Mesenchymal stem cell (in vitro differentiated cells and primary cell): ENCODE data around the gene RGS10.

ENCODE experiments used
- DNase-seq: peaks from one replicate; pipeline ENCODE4 v3.0.0-alpha.2; 2013
- H2AFZ ChIP-seq: one replicate; pipeline ENCODE4 v1.6.1; 2013; ENCODE audit warnings: low read depth, mild to moderate bottlenecking, control low read depth, inconsistent platforms, low read length, moderate library complexity
- H2AK5ac ChIP-seq: 2 replicates; pipeline ENCODE4 v1.6.1; 2013; ENCODE audit warnings: low read length, moderate library complexity, mild to moderate bottlenecking, inconsistent platforms; ENCODE audit not compliant: severe bottlenecking
- H2BK120ac ChIP-seq: one replicate; pipeline ENCODE4 v1.6.1; 2013; ENCODE audit warnings: low read depth, mild to moderate bottlenecking, inconsistent platforms, low read length, moderate library complexity
- H2BK12ac ChIP-seq, 2 experiments: one replicate each; pipeline ENCODE4 v1.6.1; 2013; ENCODE audit warnings: inconsistent platforms in 2 of 2, low read length in 2 of 2, mild to moderate bottlenecking in 2 of 2, moderate library complexity in 2 of 2, control low read depth in 1 of 2
- H2BK15ac ChIP-seq: one replicate; pipeline ENCODE4 v1.6.1; 2013; ENCODE audit warnings: mild to moderate bottlenecking, low read depth, inconsistent platforms; ENCODE audit not compliant: poor library complexity, severe bottlenecking
- H2BK5ac ChIP-seq: 2 replicates; pipeline ENCODE4 v1.6.1; 2013; ENCODE audit warnings: low read depth, mild to moderate bottlenecking, low read length, control low read depth, inconsistent platforms; ENCODE audit not compliant: poor library complexity, severe bottlenecking
- H3K14ac ChIP-seq, 2 experiments: one replicate each; pipeline ENCODE4 v1.6.1; 2013; ENCODE audit warnings: inconsistent platforms in 2 of 2, low read length in 2 of 2, control low read depth in 1 of 2, mild to moderate bottlenecking in 1 of 2, moderate library complexity in 1 of 2
- H3K18ac ChIP-seq, 2 experiments: one replicate each; pipeline ENCODE4 v1.6.1; 2013; ENCODE audit warnings: inconsistent platforms in 2 of 2, low read length in 2 of 2, control low read depth in 1 of 2, low read depth in 1 of 2, mild to moderate bottlenecking in 1 of 2
- H3K23ac ChIP-seq, 2 experiments: one replicate each; pipeline ENCODE4 v1.6.1; 2013; ENCODE audit warnings: inconsistent platforms in 2 of 2, low read length in 2 of 2, mild to moderate bottlenecking in 2 of 2, moderate library complexity in 2 of 2, control low read depth in 1 of 2
- H3K27ac ChIP-seq: 2 replicates; pipeline ENCODE4 v1.5.1; 2013; ENCODE audit warnings: mild to moderate bottlenecking, moderate library complexity, low read length, control low read depth, inconsistent platforms; ENCODE audit not compliant: poor library complexity, severe bottlenecking
- H3K27me3 ChIP-seq, 2 experiments: 2 replicates each; pipeline versions ENCODE4 v1.6.1 to v1.7.0; 2013; ENCODE audit warnings: low read length in 2 of 2, mild to moderate bottlenecking in 2 of 2, moderate library complexity in 2 of 2, control low read depth in 1 of 2, inconsistent platforms in 1 of 2; ENCODE audit not compliant: control insufficient read depth in 1 of 2, insufficient read depth in 1 of 2
- H3K36me3 ChIP-seq, 2 experiments: 2 replicates each; pipeline versions ENCODE4 v1.6.1 to v1.7.0; 2013; ENCODE audit warnings: low read length in 2 of 2, control low read depth in 1 of 2, inconsistent platforms in 1 of 2, low read depth in 1 of 2, mild to moderate bottlenecking in 1 of 2; ENCODE audit not compliant: insufficient read depth in 2 of 2, control insufficient read depth in 1 of 2
- H3K4ac ChIP-seq, 2 experiments: one replicate each; pipeline ENCODE4 v1.6.1; 2013; ENCODE audit warnings: inconsistent platforms in 2 of 2, low read length in 2 of 2, mild to moderate bottlenecking in 2 of 2, moderate library complexity in 2 of 2, control low read depth in 1 of 2, low read depth in 1 of 2
- H3K4me1 ChIP-seq: 2 replicates; pipeline ENCODE4 v1.6.1; 2013; ENCODE audit warnings: low read depth, low read length, control low read depth; ENCODE audit not compliant: control insufficient read depth, insufficient read depth
- H3K4me2 ChIP-seq: 2 replicates; pipeline ENCODE4 v1.6.1; 2013; ENCODE audit warnings: low read length, mild to moderate bottlenecking, inconsistent platforms; ENCODE audit not compliant: poor library complexity, severe bottlenecking
- H3K4me3 ChIP-seq, 2 experiments: 2 replicates each; pipeline versions ENCODE4 v1.5.1 to v1.7.0; 2013; ENCODE audit warnings: low read length in 2 of 2, mild to moderate bottlenecking in 2 of 2, control low read depth in 1 of 2, low read depth in 1 of 2; ENCODE audit not compliant: insufficient read depth in 1 of 2
- H3K79me1 ChIP-seq: replicated peaks from 2 replicates; pipeline ENCODE4 v1.6.1; 2013; ENCODE audit warnings: mild to moderate bottlenecking, control low read depth, low read length, inconsistent platforms; ENCODE audit not compliant: poor library complexity, severe bottlenecking
- H3K9ac ChIP-seq: 2 replicates; pipeline ENCODE4 v1.7.0; 2013; ENCODE audit warnings: mild to moderate bottlenecking, low read length, moderate library complexity
- H3K9me3 ChIP-seq: 2 replicates; pipeline ENCODE4 v1.7.0; 2013; ENCODE audit warnings: mild to moderate bottlenecking, low read length; ENCODE audit not compliant: control insufficient read depth
- H4K8ac ChIP-seq: one replicate; pipeline ENCODE4 v1.6.1; 2013; ENCODE audit warnings: inconsistent platforms, mild to moderate bottlenecking, low read length, moderate library complexity
- H4K91ac ChIP-seq: one replicate; pipeline ENCODE4 v1.6.1; 2013; ENCODE audit warnings: mild to moderate bottlenecking, low read length, inconsistent platforms
- WGBS: methylation state at CpG from one replicate; pipeline ENCODE4 v1.1.7; 2013; ENCODE audit warnings: mixed read lengths; 5-methylcytosine and 5-hydroxymethylcytosine counted together

RGS10 gene

DNA sequence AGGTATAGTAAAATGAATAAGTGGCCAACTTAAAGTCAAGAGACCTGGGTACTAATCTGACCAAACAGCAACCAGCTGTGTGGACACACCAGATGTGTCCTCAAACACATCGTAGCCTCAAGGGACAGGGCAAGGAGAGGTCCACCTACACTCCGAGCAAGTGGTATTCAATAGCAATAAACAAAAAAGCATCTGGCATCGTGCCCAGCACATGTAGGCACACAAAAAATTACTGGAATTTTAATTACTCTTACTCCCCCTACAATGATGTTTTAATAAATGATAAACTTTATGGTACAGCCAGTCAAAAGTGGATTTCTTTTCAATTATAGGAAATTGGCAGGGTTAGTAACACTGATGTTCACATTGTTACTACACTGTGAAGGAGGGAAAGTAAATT, 3.5 kb upstream of the RGS10 start:
- Histone ChIP-seq H2AK5ac (no peak overlapping the region), H3K4me2 (no peak overlapping the region), H3K4me3 (no peak overlapping the region), H3K23ac (no peak overlapping the region), H3K27me3 (peaks cover 6 to 31% of the 10 kb centered on the region in 2 experiments), H4K8ac (no peak overlapping the region), H3K4ac (no peak overlapping the region), H2BK5ac (no peak overlapping the region), H3K4me1 (peaks cover 18% of the 10 kb centered on the region), H3K9ac (no peak overlapping the region), H4K91ac (no peak overlapping the region), H3K18ac (no peak overlapping the region), H3K14ac (no peak overlapping the region), H3K27ac (no peak overlapping the region), H2AFZ (no peak overlapping the region), H2BK15ac (no peak overlapping the region), H3K9me3 (no peaks in the 10 kb centered on the region), H3K36me3 (no peaks in the 10 kb centered on the region), H2BK12ac (no peak overlapping the region), H3K79me1 (peaks cover 6% of the 10 kb centered on the region), H2BK120ac (no peak overlapping the region)
- WGBS = 0% methylated on average over 1 of the region's 3 CpGs
- no peak for DNase-seq

DNA sequence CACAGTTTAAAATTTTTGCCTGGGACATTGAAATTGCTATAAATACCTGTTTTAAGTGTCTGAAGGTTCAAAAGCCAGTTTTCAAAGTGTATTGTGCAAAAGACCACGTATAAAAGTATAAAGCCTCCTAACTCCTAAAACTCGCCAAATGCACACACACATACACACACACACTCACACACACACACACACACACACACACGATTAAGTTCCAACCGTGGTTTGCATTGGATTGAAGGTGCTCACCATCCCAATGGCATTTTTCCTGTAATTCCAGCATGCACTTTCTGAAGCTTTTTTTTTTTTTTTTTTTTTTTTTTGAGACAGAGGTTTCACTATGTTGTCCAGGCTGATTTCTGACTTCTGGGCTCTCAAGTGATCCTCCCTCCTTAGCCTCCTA, 2.8 kb upstream of the RGS10 start:
- WGBS = 59% methylated on average over 4 of the region's 4 CpGs
- H3K4me1 ChIP-seq = peaks cover 18% of the 10 kb centered on the region
- peak overlapping the region in 1 of 2 experiments; percentile 40 for H3K23ac ChIP-seq

DNA sequence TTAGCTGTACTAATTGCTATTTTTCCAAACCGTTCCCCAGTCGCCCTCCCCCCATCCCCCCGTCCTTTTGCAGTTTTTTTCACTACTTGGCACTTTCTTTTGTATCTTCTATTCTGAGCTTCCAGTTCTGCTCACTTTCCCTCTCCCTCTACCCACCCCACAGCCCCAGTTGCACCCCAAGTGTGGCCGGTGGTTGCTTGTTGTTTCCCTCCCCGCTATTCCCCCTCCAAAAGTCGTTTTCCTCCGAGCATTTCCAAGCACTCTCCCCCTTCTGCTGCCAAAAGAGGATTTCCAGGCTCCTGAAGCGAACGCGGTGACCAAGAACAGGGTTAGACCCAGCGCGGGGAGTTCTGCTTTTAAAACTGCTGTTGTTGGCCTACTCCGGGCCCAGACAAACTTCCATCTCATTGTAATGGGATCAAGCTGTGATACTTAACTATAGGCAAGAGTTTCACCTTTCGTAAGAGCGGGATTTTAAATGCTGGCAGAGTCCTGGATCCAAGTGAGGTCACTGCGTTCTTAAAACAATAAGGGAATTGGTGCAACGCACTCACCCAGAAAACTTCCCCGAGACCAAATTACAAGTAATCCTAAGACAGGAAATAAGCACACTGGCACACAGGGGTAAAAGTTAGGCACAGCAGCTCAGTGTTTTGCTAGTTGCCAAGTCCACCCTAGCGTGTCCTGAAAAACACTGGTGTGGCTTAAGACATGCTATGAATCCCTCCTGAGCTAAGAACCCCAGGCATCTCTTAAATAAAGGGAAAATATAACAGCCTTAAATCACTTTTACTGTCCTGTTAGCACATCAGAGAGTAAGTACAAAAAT, 1.5 kb upstream of the RGS10 start:
- peak overlapping the region; percentile 85 for H3K9ac ChIP-seq
- H3K23ac ChIP-seq = no peak overlapping the region
- H3K27me3 ChIP-seq = peaks cover 4 to 16% of the 10 kb centered on the region in 2 experiments
- no peak overlapping the region for H2AFZ ChIP-seq
- WGBS = 47% methylated on average over 18 of the region's 19 CpGs
- H3K36me3 ChIP-seq = no peaks in the 10 kb centered on the region
- H3K27ac ChIP-seq = peak overlapping the region; percentile 76
- H4K91ac ChIP-seq = no peak overlapping the region
- peak; percentile 33 for DNase-seq
- H2BK15ac ChIP-seq = peak overlapping the region; percentile 45
- peak overlapping the region; percentile 54 for H2BK5ac ChIP-seq
- no peak overlapping the region for H2BK120ac ChIP-seq
- H4K8ac ChIP-seq = no peak overlapping the region
- no peak overlapping the region for H3K4ac ChIP-seq
- H3K4me2 ChIP-seq = peak overlapping the region; percentile 98
- peak overlapping the region in 1 of 2 experiments; percentile 83 for H3K4me3 ChIP-seq
- H3K14ac ChIP-seq = no peak overlapping the region
- peak overlapping the region; percentile 34 for H2AK5ac ChIP-seq
- H3K18ac ChIP-seq = peak overlapping the region in 1 of 2 experiments; percentile 34
- peaks cover 20% of the 10 kb centered on the region for H3K4me1 ChIP-seq
- H2BK12ac ChIP-seq = peak overlapping the region in 1 of 2 experiments; percentile 92
- H3K9me3 ChIP-seq = no peaks in the 10 kb centered on the region
- peaks cover 14% of the 10 kb centered on the region for H3K79me1 ChIP-seq

More for the DNA sequence above, 2.8 kb upstream of the RGS10 start:
- Histone ChIP-seq H3K9me3 (no peaks in the 10 kb centered on the region), H2BK5ac (no peak overlapping the region), H3K36me3 (no peaks in the 10 kb centered on the region), H3K4me3 (no peak overlapping the region), H3K9ac (no peak overlapping the region), H3K27ac (no peak overlapping the region), H3K79me1 (peaks cover 7% of the 10 kb centered on the region), H3K4me2 (no peak overlapping the region), H2AFZ (no peak overlapping the region), H2BK120ac (no peak overlapping the region), H2AK5ac (no peak overlapping the region), H3K27me3 (peaks cover 4 to 25% of the 10 kb centered on the region in 2 experiments), H3K14ac (no peak overlapping the region), H4K91ac (no peak overlapping the region), H4K8ac (no peak overlapping the region), H3K4ac (no peak overlapping the region), H2BK12ac (no peak overlapping the region), H2BK15ac (no peak overlapping the region), H3K18ac (no peak overlapping the region)
- no peak for DNase-seq

DNA sequence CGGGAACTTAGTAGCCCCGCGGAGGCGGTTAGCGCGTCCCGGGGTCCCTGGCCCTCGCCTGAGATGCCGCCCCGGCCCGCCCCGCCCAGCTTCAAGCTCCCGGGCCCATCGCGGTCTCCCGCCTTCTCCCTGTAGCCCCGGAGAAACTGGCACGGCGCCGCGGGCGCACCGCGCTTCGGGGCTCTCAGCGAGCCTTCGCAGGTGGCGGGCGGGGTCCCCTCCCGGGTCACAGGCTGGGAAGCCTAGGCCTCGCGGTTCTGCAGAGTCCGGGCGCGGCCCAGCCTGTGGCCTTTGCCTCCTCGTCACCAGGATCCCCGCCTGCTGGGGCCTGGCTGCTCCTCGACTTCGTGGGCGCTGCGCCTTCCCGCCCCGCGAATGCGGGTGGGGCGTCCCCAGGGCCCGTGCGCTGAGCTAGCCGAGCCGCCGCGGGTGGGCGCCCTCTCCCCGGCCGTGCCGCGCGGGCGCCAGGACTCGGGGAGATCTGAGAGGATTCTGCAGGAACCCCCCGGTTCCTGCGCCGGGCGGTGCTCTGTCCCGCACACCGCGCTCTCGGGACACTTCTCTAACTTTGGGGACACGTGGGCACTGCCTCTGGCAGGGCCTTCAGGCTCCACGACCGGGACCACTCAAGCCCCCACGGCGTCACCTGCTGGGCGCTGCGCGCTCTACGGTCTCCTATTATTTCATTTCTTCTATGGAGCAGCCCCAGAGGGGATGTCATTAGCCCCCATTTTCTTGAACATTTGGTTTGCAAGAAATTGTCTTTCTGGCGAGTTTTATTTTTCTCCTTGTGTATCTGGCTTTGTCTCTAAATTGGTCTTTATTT, 682 bp upstream of the RGS10 start:
- H3K4me1 ChIP-seq = peaks cover 27% of the 10 kb centered on the region
- H3K9ac ChIP-seq = peak overlapping the region; percentile 85
- peak overlapping the region; percentile 80 to 83 for H3K4me3 ChIP-seq
- H2BK12ac ChIP-seq = no peak overlapping the region
- peak overlapping the region; percentile 78 for H4K8ac ChIP-seq
- H2AK5ac ChIP-seq = no peak overlapping the region
- peaks cover 22% of the 10 kb centered on the region for H3K79me1 ChIP-seq
- H3K4ac ChIP-seq = peak overlapping the region; percentile 58 to 96
- no peak overlapping the region for H2BK15ac ChIP-seq
- H2BK120ac ChIP-seq = peak overlapping the region; percentile 74
- peak overlapping the region in 1 of 2 experiments; percentile 41 for H3K14ac ChIP-seq
- H3K27me3 ChIP-seq = peaks cover 4 to 8% of the 10 kb centered on the region in 2 experiments
- no peak overlapping the region for H2BK5ac ChIP-seq
- H3K36me3 ChIP-seq = no peaks in the 10 kb centered on the region
- WGBS = under 1% methylated on average over 58 of the region's 78 CpGs
- H3K4me2 ChIP-seq = peak overlapping the region; percentile 98
- peak overlapping the region; percentile 40 for H4K91ac ChIP-seq
- H3K27ac ChIP-seq = no peak overlapping the region
- peak; percentile 65 for DNase-seq
- H3K23ac ChIP-seq = peak overlapping the region in 1 of 2 experiments; percentile 93
- H2AFZ ChIP-seq = peak overlapping the region; percentile 59
- H3K9me3 ChIP-seq = no peaks in the 10 kb centered on the region
- H3K18ac ChIP-seq = peak overlapping the region; percentile 71 to 78
